ENCODE results near the gene RIOK2.
A peak's percentile ranks its signal among the peaks of the same experiment; 100 is the strongest.
"Not testable (repeated sequence)": the region's sequence is repeated elsewhere in the genome, so short reads cannot be mapped to it uniquely, and the experiment has no call there.

RIOK2 gene

GRCh38 chr5:97183100-97183929, at the start of gene RIOK2:
Gene RIOK2 (minus strand): TSS chr5:97183247. CDS start chr5:97183191, 56 bp downstream.
- peak; percentile 92 to 95 for DNase-seq

GRCh38 chr5:97231025-97231636, 48.1 kb upstream of the RIOK2 start:
- peak; percentile 54 to 56 for DNase-seq

GRCh38 chr5:97229688-97230285, 46.7 kb upstream of the RIOK2 start:
- no peak for DNase-seq

GRCh38 chr5:97229196-97229595, 46.1 kb upstream of the RIOK2 start:
- peak in 1 of 2 experiments; percentile 1 for DNase-seq

- no peak for DNase-seq
Observed at GRCh38 chr5:97225222-97225621, 42.2 kb upstream of the RIOK2 start.

GRCh38 chr5:97224112-97224750, 41.2 kb upstream of the RIOK2 start:
- DNase-seq, result no peak

GRCh38 chr5:97223596-97223995, 40.5 kb upstream of the RIOK2 start:
- no peak for DNase-seq

- no peak for DNase-seq
Observed at GRCh38 chr5:97209343-97209742, 26.3 kb upstream of the RIOK2 start.

GRCh38 chr5:97208714-97209113, 25.7 kb upstream of the RIOK2 start:
- DNase-seq, result no peak

GRCh38 chr5:97208184-97208713, 25.2 kb upstream of the RIOK2 start:
- DNase-seq, result no peak

GRCh38 chr5:97194366-97194765, 11.3 kb upstream of the RIOK2 start:
- DNase-seq, result no peak

GRCh38 chr5:97193355-97193688, 10.3 kb upstream of the RIOK2 start:
- no peak for DNase-seq

- DNase-seq, result peak; percentile 43 to 67
Observed at GRCh38 chr5:97192580-97193354, 9.7 kb upstream of the RIOK2 start.

- DNase-seq, result no peak
Observed at GRCh38 chr5:97191893-97192292, 8.8 kb upstream of the RIOK2 start.

- not testable (repeated sequence) for DNase-seq
Observed at GRCh38 chr5:97189523-97189922, 6.5 kb upstream of the RIOK2 start.

GRCh38 chr5:97183930-97184213, 825 bp upstream of the RIOK2 start:
- DNase-seq, result no peak

- no peak for DNase-seq
Observed at GRCh38 chr5:97182571-97183099, 412 bp downstream of the RIOK2 start.

GRCh38 chr5:97181856-97182545, 1.0 kb downstream of the RIOK2 start:
- DNase-seq, result no peak

- not testable (repeated sequence) for DNase-seq
Observed at GRCh38 chr5:97179457-97179856, 3.6 kb downstream of the RIOK2 start.

GRCh38 chr5:97172227-97172626, 10.8 kb downstream of the RIOK2 start:
- DNase-seq, result no peak

- DNase-seq, result no peak
Observed at GRCh38 chr5:97171703-97172102, 11.3 kb downstream of the RIOK2 start.

- no peak for DNase-seq
Observed at GRCh38 chr5:97167435-97167834, 15.6 kb downstream of the RIOK2 start.
